ENCODE results near the gene MMP25.

Gene MMP25

DNA sequence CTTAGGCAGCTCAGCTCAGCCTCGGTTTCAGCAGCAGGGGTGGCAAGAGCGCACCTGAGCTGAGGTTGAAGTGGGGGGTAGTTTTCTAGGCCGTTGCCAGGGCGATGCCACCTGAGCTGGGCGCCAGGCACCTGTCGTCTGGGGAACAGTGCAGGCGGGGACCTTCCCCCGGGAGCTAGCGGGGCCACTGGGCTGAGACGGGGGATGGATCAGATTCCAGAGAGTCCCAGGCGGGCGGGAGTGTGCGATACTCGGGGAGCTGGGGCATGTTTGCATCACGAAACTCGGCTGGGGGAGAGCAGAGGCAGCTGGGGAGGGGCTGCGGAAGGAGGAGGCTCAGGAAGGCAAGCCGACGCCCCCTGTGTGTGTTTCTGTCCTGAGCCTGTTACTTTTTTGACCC is 34.1 kb upstream of the MMP25 start:
- DNase-seq (ENCODE audit: low read depth) = no peak
- no peak overlapping the region for H3K4me3 ChIP-seq (replicated peaks; ENCODE audit: low read depth, low read length)
- TF ChIP-seq, protein P1, sequence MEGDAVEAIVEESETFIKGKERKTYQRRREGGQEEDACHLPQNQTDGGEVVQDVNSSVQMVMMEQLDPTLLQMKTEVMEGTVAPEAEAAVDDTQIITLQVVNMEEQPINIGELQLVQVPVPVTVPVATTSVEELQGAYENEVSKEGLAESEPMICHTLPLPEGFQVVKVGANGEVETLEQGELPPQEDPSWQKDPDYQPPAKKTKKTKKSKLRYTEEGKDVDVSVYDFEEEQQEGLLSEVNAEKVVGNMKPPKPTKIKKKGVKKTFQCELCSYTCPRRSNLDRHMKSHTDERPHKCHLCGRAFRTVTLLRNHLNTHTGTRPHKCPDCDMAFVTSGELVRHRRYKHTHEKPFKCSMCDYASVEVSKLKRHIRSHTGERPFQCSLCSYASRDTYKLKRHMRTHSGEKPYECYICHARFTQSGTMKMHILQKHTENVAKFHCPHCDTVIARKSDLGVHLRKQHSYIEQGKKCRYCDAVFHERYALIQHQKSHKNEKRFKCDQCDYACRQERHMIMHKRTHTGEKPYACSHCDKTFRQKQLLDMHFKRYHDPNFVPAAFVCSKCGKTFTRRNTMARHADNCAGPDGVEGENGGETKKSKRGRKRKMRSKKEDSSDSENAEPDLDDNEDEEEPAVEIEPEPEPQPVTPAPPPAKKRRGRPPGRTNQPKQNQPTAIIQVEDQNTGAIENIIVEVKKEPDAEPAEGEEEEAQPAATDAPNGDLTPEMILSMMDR (IDR thresholded peaks at IDR 0.05; ENCODE audit: low read length, missing control alignments) = no peak

DNA sequence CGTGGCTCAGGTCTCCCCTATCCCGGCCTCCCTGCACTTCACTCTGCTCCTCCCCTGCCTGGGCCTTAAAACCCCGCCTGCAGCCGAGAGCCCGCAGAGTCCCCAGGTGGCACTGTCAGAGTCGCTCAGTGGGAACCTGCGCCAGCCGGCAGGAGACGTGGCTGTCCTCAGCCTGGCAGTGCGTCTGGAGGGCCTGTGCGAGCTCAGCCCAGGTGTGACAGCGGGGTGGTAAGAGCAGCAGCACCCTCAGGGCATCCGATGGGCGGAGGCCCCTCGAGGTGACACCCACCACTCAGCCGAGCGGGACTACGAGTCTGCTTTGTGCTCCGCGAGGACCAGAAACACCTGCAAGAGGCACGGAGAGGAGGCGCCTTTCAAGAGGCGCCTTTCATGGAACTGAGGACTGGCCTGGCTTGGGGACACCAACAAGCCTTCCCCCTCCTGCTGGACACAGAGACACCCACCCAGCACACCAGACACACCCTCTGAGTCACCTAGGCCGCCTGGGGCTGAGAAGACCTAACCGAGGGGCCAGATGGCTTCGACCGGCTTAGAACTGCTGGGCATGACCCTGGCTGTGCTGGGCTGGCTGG is 33.4 kb upstream of the MMP25 start, which contains the start of gene CLDN9:
CLDN9 (plus strand) TSS at position 96 of the 593 bp plus-strand sequence; CDS start at position 536, 440 bp downstream.
- TF ChIP-seq, protein P1 (IDR thresholded peaks at IDR 0.05; ENCODE audit: low read length, missing control alignments) = no peak
- no peak for DNase-seq (ENCODE audit: low read depth)
- H3K4me3 ChIP-seq (replicated peaks; ENCODE audit: low read depth, low read length) = no peak within 1 kb of the TSS

GRCh38 chr16:3013491-3013951 is 32.8 kb upstream of the MMP25 start:
- TF ChIP-seq, protein P1 (IDR thresholded peaks at IDR 0.05; ENCODE audit: low read length, missing control alignments) = no peak
- no peak overlapping the region for H3K4me3 ChIP-seq (replicated peaks; ENCODE audit: low read depth, low read length)
- DNase-seq (ENCODE audit: low read depth) = no peak

- DNase-seq (ENCODE audit: low read depth) = no peak
- no peak overlapping the region for H3K4me3 ChIP-seq (replicated peaks; ENCODE audit: low read depth, low read length)
- TF ChIP-seq, protein P1 (IDR thresholded peaks at IDR 0.05; ENCODE audit: low read length, missing control alignments) = no peak
Observed at GRCh38 chr16:3013998-3014690, 32.2 kb upstream of the MMP25 start.

- DNase-seq (ENCODE audit: low read depth) = no peak
- TF ChIP-seq, protein P1 (IDR thresholded peaks at IDR 0.05; ENCODE audit: low read length, missing control alignments) = no peak
- no peak overlapping the region for H3K4me3 ChIP-seq (replicated peaks; ENCODE audit: low read depth, low read length)
Observed at GRCh38 chr16:3014971-3015370, 31.4 kb upstream of the MMP25 start.

DNA sequence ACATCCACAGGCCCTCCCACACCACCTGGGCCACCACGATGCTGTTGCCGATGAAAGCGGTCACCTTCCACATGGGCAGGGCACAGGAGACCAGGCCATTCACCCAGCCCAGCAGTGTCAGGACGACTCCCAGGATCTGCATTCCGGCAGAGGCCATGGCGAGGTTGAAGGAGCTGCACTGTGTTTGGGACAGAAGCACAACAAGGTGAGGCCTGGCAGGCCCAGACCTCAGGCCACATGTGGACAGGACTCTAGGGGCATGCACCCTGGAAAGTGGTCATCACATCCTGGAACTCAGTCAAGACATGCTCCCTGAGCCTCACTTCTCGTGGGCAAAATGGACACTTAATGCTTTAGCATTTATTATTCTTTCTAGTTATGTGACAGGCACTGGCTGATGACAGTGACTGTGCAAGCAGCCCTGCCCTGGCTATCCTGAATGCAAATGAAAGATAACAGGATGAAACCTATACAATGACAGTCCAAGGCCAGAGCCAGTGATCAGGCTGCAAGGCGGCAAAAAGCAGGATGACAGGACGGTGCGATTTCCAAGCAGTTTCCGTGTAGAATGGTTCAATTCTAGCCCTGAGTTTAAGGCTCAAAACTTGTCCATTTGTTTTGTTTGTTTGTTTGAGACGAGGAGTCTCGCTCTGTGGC is 30.4 kb upstream of the MMP25 start:
- TF ChIP-seq, protein P1 (IDR thresholded peaks at IDR 0.05; ENCODE audit: low read length, missing control alignments) = no peak
- DNase-seq (ENCODE audit: low read depth) = no peak
- H3K4me3 ChIP-seq (replicated peaks; ENCODE audit: low read depth, low read length) = no peak overlapping the region
